Lung (tissue), 12 donors: ENCODE data around the gene CPEB2. TPM values are rescaled to one million over a fixed set of nuclear protein-coding genes. Genes with fewer than 3 reads are reported as not detected.

Experiments used
- ATAC-seq: fragments of 200-7000 bp; cut with Tn5 transposase; one replicate; pipeline ENCODE4 v1.9.1; 2020; ENCODE audit warnings: moderate number of reproducible peaks; ENCODE audit not compliant: insufficient read depth, low FRiP score
- DNase-seq, 3 donors: peaks; one replicate each; pipeline ENCODE4 v3.0.0-alpha.2; 2013 to 2017
- H3K27ac ChIP-seq, 2 donors: one replicate each; pipeline ENCODE4 v1.5.1; 2013; ENCODE audit warnings: mild to moderate bottlenecking in 2 of 2, moderate library complexity in 2 of 2, control low read depth in 1 of 2, inconsistent platforms in 1 of 2, low read depth in 1 of 2, low read length in 1 of 2
- H3K27me3 ChIP-seq, 3 donors: one replicate each; pipeline ENCODE4 v1.5.1; 2013; ENCODE audit warnings: low read length in 2 of 3; ENCODE audit not compliant: control insufficient read depth in 3 of 3, insufficient read depth in 3 of 3
- H3K36me3 ChIP-seq, 4 donors: one replicate each; pipeline ENCODE4 v1.5.1; 2013; ENCODE audit warnings: low read length in 4 of 4, mild to moderate bottlenecking in 1 of 4, moderate library complexity in 1 of 4; ENCODE audit not compliant: control insufficient read depth in 4 of 4, insufficient read depth in 4 of 4
- H3K4me1 ChIP-seq, 5 donors: one replicate each; pipeline ENCODE4 v1.5.1; 2013; ENCODE audit warnings: low read length in 5 of 5, mild to moderate bottlenecking in 2 of 5, moderate library complexity in 1 of 5; ENCODE audit not compliant: control insufficient read depth in 5 of 5, insufficient read depth in 5 of 5
- H3K4me3 ChIP-seq: one replicate; pipeline ENCODE4 v1.5.1; 2013; ENCODE audit warnings: mild to moderate bottlenecking, control low read depth, moderate library complexity
- H3K9ac ChIP-seq, 2 donors: one replicate each; pipeline ENCODE4 v1.5.1; 2013; ENCODE audit warnings: low read length in 2 of 2, control low read depth in 1 of 2; ENCODE audit not compliant: insufficient read depth in 1 of 2
- H3K9me3 ChIP-seq, 4 donors: one replicate each; pipeline ENCODE4 v1.5.1; 2013; ENCODE audit warnings: low read length in 3 of 4, mild to moderate bottlenecking in 1 of 4, moderate library complexity in 1 of 4; ENCODE audit not compliant: control insufficient read depth in 4 of 4, insufficient read depth in 3 of 4
- WGBS, 2 donors: extraction: QIAGEN DNeasy Blood & Tissue Kit; methylation state at CpG; one replicate each; pipeline ENCODE4 v1.1.7; 2013; 5-methylcytosine and 5-hydroxymethylcytosine counted together
- polyA plus RNA-seq, 2 donors: library from polyadenylated mRNA; stranded (reverse); fragments of 200-250 nt; gene quantifications; one replicate each; pipeline ENCODE4 v1.2.1, GENCODE V29; 2013
- total RNA-seq, 2 donors: library from RNA; depleted of rRNA in 1 of 2; stranded (reverse); fragments of >200 nt in 1 of 2; gene quantifications; one replicate each; pipeline ENCODE4 v1.2.1, GENCODE V29; 2014 to 2021
- TF ChIP-seq, protein P1 (sequence below): IDR thresholded peaks from 2 replicates; pipeline ENCODE4 v1.5.1; 2012; ENCODE audit warnings: mild to moderate bottlenecking; ENCODE audit errors: control extremely low read depth, extremely low read depth
- donor health status: control.
- donor health status: control.
- donor health status: Bipolar disorder and iron deficiency.
- donor health status: healthy.
- donor health status: DM: yes; HTN: yes; CAD: no.

The CPEB2 gene
- total and polyA plus RNA-seq, 4 donors = 4.8 to 29.9 (median 14.2) TPM

GRCh38 chr4:15031993-15032675 lies 29.9 kb downstream of the CPEB2 start:
- peaks cover 0 to 7% (median 4%) of the 10 kb centered on the region in 4 donors for H3K36me3 ChIP-seq
- no peak overlapping the region for H3K4me3 ChIP-seq
- no peaks in the 10 kb centered on the region for H3K9me3 ChIP-seq
- H3K9ac ChIP-seq = no peak overlapping the region
- TF ChIP-seq, protein P1, sequence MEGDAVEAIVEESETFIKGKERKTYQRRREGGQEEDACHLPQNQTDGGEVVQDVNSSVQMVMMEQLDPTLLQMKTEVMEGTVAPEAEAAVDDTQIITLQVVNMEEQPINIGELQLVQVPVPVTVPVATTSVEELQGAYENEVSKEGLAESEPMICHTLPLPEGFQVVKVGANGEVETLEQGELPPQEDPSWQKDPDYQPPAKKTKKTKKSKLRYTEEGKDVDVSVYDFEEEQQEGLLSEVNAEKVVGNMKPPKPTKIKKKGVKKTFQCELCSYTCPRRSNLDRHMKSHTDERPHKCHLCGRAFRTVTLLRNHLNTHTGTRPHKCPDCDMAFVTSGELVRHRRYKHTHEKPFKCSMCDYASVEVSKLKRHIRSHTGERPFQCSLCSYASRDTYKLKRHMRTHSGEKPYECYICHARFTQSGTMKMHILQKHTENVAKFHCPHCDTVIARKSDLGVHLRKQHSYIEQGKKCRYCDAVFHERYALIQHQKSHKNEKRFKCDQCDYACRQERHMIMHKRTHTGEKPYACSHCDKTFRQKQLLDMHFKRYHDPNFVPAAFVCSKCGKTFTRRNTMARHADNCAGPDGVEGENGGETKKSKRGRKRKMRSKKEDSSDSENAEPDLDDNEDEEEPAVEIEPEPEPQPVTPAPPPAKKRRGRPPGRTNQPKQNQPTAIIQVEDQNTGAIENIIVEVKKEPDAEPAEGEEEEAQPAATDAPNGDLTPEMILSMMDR = no peak
- DNase-seq (no peak), ATAC-seq (no peak)
- peaks cover 0 to 17% (median 5%) of the 10 kb centered on the region in 5 donors for H3K4me1 ChIP-seq
- H3K27me3 ChIP-seq = no peaks in the 10 kb centered on the region
- 73 to 84% methylated on average over 2 of the region's 2 CpGs for WGBS, 2 donors
- H3K27ac ChIP-seq = no peak overlapping the region

- H3K36me3 ChIP-seq = peaks cover 0 to 7% (median 5%) of the 10 kb centered on the region in 4 donors
- H3K9me3 ChIP-seq = no peaks in the 10 kb centered on the region
- no peaks in the 10 kb centered on the region for H3K27me3 ChIP-seq
- no peak overlapping the region for H3K27ac ChIP-seq
- TF ChIP-seq, protein P1 = no peak
- H3K9ac ChIP-seq = no peak overlapping the region
- H3K4me1 ChIP-seq = peaks cover 0 to 15% (median 5%) of the 10 kb centered on the region in 5 donors
- no peak overlapping the region for H3K4me3 ChIP-seq
- no peak for DNase-seq
- ATAC-seq = no peak
- 79 to 87% methylated on average over 6 of the region's 6 CpGs for WGBS, 2 donors
These were observed 31.9 kb downstream of the CPEB2 start for GRCh38 chr4:15034071-15034764.

DNA sequence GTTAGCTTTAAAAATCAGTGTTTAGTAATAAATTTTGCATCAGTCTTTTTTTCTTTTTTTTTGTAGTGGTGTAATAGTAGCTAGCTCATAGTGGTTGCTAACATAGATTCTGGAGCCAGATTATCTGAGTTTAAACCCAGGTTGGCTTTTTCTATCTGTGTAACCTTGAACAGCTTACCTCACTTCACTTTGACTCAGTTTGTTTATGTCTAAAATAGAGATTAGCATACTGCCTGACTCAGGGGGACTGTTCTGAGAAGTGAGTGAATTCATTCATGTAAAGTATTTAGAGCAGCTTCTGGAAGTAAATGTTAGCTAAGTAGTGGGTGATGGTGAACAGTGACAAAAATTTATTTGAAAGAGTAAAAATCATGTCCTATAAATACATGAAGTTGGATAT lies 32.9 kb downstream of the CPEB2 start:
- peaks cover 0 to 7% (median 4%) of the 10 kb centered on the region in 4 donors for H3K36me3 ChIP-seq
- DNase-seq (no peak), ATAC-seq (no peak)
- H3K27ac ChIP-seq = no peak overlapping the region
- no peaks in the 10 kb centered on the region for H3K27me3 ChIP-seq
- TF ChIP-seq, protein P1 = no peak
- H3K9ac ChIP-seq = no peak overlapping the region
- H3K4me1 ChIP-seq = peaks cover 0 to 12% (median 5%) of the 10 kb centered on the region in 5 donors
- H3K4me3 ChIP-seq = no peak overlapping the region
- H3K9me3 ChIP-seq = no peaks in the 10 kb centered on the region
